Muscle layer of colon (tissue), 2 donors: ENCODE data around the gene PRR3.

Source experiments
- H3K27ac ChIP-seq: one replicate; pipeline ENCODE4 v1.7.0; 2013; ENCODE audit warnings: low read depth, mild to moderate bottlenecking, low read length, moderate library complexity
- H3K27me3 ChIP-seq, 2 donors: one replicate each; pipeline ENCODE4 v1.7.0; 2013; ENCODE audit warnings: low read length in 2 of 2, mild to moderate bottlenecking in 2 of 2; ENCODE audit not compliant: insufficient read depth in 2 of 2, control insufficient read depth in 1 of 2
- H3K36me3 ChIP-seq: one replicate; pipeline ENCODE4 v1.7.0; 2013; ENCODE audit warnings: mild to moderate bottlenecking, low read length; ENCODE audit not compliant: insufficient read depth
- H3K4me1 ChIP-seq: one replicate; pipeline ENCODE4 v1.7.0; 2013; ENCODE audit warnings: mild to moderate bottlenecking, low read length; ENCODE audit not compliant: insufficient read depth
- H3K4me3 ChIP-seq, 2 donors: one replicate each; pipeline ENCODE4 v1.7.0; 2013; ENCODE audit warnings: low read length in 2 of 2, low read depth in 1 of 2, mild to moderate bottlenecking in 1 of 2, moderate library complexity in 1 of 2
- H3K9ac ChIP-seq: one replicate; pipeline ENCODE4 v1.7.0; 2013; ENCODE audit warnings: low read length
- H3K9me3 ChIP-seq: one replicate; pipeline ENCODE4 v1.7.0; 2013; ENCODE audit warnings: mild to moderate bottlenecking, low read length
- donor health status: abdominal sarcoma.
- donor health status: Adenocarcinoma of cecum.

Gene PRR3

DNA sequence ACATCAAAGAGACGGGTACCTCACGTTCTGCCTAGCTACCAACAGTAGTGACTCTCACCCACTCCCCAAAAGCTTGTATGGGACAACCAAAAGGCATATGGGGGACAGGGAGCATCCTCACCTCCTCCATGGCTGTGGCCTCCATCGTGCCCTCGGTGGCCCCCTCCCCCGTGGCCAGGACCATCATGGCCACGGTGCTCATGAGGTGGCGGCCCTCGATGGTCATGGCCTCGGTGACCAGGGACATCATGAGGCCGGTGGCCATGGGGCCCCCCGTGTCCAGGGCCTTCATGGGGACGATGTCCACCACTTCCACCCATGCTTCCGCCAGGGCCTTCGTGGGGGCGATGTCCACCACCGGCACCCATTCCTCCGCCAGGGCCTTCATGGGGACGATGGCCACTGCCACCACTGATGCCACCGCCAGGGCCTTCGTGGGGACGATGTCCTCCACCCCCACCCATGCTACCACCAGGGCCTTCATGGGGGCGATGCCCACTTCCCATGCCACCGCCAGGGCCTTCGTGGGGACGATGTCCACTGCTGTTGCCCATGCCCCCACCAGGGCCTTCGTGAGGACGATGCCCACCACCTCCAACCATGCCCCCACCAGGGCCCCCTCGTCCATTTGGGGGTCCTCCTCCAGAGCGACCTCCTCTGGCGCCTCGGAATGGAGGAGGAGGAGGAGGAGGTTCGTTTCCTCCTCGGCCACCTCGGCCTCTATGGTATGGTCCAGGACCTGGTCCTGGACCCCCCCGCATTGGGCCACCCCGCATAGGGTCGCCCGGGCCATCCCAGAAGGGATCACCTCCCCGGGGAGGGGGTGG lies 44.9 kb downstream of the PRR3 start:
- Histone ChIP-seq H3K9ac (no peak overlapping the region), H3K27me3 (no peaks in the 10 kb centered on the region), H3K27ac (no peak overlapping the region), H3K9me3 (no peaks in the 10 kb centered on the region), H3K4me1 (no peaks in the 10 kb centered on the region), H3K36me3 (peaks cover 68% of the 10 kb centered on the region), H3K4me3 (no peak overlapping the region)

DNA sequence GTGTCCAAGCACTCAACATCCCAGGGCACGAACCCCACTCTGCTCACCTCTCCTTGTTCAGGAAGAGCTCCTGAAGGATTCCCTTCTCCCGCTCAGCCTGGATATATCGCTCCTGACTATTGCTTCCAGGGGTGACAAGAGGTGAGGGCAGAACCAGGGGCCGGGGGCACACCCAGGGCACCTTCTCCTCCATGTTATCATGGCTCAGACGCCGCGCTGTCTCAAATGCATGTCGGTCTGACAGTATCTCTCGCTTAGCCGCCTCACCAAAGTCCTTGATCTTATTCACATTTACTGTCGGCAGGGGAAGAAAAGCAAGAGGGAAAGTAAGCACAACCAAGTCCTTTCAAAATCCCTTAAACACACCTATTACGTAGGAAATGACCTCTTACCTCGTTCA lies 46.9 kb downstream of the PRR3 start:
- Histone ChIP-seq H3K27ac (no peak overlapping the region), H3K9me3 (no peaks in the 10 kb centered on the region), H3K36me3 (peaks cover 86% of the 10 kb centered on the region)

GRCh38 chr6:30610065-30610464 lies 53.0 kb downstream of the PRR3 start:
- Histone ChIP-seq H3K9ac (no peak overlapping the region), H3K4me3 (no peak overlapping the region), H3K27me3 (no peaks in the 10 kb centered on the region), H3K27ac (no peak overlapping the region), H3K9me3 (no peaks in the 10 kb centered on the region), H3K36me3 (peaks cover 52% of the 10 kb centered on the region), H3K4me1 (peaks cover 55% of the 10 kb centered on the region)

More for the DNA sequence above, 46.9 kb downstream of the PRR3 start:
- Histone ChIP-seq H3K27me3 (no peaks in the 10 kb centered on the region), H3K4me1 (peaks cover under 1% of the 10 kb centered on the region), H3K4me3 (no peak overlapping the region), H3K9ac (no peak overlapping the region)

DNA sequence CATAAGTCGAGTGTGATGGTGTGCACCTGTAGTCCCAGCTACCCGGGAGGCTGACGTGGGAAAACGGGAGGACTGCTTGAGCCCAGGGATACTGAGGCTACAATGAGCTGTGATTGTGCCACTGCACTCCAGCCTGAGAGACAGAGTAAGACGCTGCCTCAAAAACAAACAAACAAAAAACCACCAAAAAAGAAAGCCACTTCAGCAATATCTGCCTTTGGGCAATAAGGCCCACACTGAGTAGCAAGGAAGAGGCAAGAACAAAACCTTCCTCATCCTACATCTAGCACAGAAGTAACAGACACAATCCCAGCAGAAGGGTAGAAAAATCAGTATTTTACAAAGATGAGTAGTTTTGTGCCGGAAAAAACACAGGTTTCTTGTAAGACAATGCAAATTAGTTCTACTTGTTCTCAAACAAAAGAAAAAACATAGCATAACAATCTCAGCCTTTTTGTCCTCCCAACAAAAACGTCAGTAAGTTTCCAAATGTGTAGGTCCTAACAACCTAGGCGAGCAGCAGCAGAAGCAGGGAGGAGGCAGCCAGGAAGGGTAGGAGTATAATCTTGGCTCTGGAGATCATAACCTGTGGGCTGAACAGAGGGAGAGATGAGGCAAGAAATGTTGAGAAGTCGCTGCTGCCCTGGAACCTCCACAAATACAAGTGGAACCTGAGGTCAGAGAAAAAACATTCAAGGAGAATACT lies 54.2 kb downstream of the PRR3 start:
- Histone ChIP-seq H3K27me3 (no peaks in the 10 kb centered on the region), H3K4me3 (no peak overlapping the region), H3K9ac (no peak overlapping the region), H3K4me1 (peaks cover 55% of the 10 kb centered on the region), H3K36me3 (peaks cover 46% of the 10 kb centered on the region), H3K27ac (no peak overlapping the region), H3K9me3 (no peaks in the 10 kb centered on the region)

GRCh38 chr6:30611856-30612194 lies 54.7 kb downstream of the PRR3 start:
- Histone ChIP-seq H3K36me3 (peaks cover 46% of the 10 kb centered on the region), H3K27me3 (no peaks in the 10 kb centered on the region), H3K4me3 (no peak overlapping the region), H3K27ac (no peak overlapping the region), H3K9me3 (no peaks in the 10 kb centered on the region), H3K4me1 (peaks cover 55% of the 10 kb centered on the region), H3K9ac (no peak overlapping the region)

DNA sequence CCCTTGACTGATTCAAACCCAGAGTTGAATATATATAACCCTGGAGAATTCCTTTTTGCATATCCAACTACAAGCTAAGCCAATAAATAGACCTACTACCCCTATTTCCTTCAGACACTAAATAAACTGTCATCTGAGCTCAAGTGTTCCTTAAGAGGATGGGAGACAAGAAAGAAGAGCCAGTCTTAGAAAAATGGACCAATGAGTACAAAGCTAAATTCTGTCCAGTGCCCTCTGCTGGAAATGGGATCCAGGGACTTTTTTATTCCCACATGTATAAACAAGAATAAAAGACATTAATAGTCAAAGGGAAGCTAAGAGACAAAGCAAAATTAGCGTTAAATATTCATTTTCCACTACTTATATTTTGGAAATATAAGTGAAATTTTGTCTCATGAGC lies 55.1 kb downstream of the PRR3 start:
- H3K27me3 ChIP-seq = no peaks in the 10 kb centered on the region
- H3K9me3 ChIP-seq = no peaks in the 10 kb centered on the region
- peaks cover 44% of the 10 kb centered on the region for H3K36me3 ChIP-seq
- peaks cover 55% of the 10 kb centered on the region for H3K4me1 ChIP-seq
- H3K27ac ChIP-seq = no peak overlapping the region
- no peak overlapping the region for H3K4me3 ChIP-seq
- H3K9ac ChIP-seq = no peak overlapping the region

DNA sequence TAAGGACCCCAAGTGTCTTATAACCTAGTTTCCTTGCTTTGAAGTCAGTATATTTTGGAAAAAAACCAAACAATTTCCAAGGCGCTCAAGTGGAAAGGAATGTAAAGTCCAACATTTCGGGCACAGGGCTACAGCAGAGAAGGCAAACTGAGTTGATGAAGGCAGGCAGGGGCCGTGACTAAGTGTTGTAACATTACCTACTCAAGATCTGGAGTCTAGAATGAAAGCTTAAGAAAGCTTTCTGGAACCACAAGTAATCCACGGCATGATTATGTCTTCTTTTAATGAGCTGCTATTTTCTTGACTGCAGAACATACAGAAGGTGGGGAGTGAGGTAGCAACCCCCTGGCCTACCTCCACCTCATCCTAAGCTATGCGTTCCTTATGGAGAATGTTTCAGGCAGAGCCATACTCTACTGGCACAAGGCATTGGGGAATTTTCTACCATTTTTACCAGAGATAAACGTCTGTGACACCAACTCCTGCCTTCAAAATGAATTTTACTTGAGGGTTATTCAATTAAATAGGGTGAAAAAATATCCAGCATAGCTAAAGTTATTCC lies 55.7 kb downstream of the PRR3 start:
- H3K27me3 ChIP-seq = no peaks in the 10 kb centered on the region
- peaks cover 39% of the 10 kb centered on the region for H3K36me3 ChIP-seq
- H3K9ac ChIP-seq = no peak overlapping the region
- H3K4me1 ChIP-seq = peaks cover 55% of the 10 kb centered on the region
- H3K9me3 ChIP-seq = no peaks in the 10 kb centered on the region
- no peak overlapping the region for H3K4me3 ChIP-seq
- peak overlapping the region; percentile 90 for H3K27ac ChIP-seq
